ENCODE results near the gene SIAH3. TPM values are rescaled to one million over a fixed set of nuclear protein-coding genes. Genes with fewer than 3 reads are reported as not detected.

The SIAH3 gene
- total RNA-seq, 2 experiments from 2014 or later, result 0.07 to 0.11 TPM

- Mint-ChIP-seq H3K36me3 (ENCODE audit: low read depth) (no peaks in the 10 kb centered on the region), H3K27ac (no peak overlapping the region), H3K4me1 (ENCODE audit: low read depth) (no peaks in the 10 kb centered on the region), H3K4me3 (no peak overlapping the region), H3K27me3 (no peaks in the 10 kb centered on the region), H3K9me3 (no peaks in the 10 kb centered on the region)
- POLR2A ChIA-PET, result no interaction called here
- no peak for TF ChIP-seq CTCF (IDR thresholded peaks at IDR 0.05)
- DNase-seq (no peak), ATAC-seq (no peak)
- CTCF ChIA-PET, result no interaction called here
- intact Hi-C loops (cut with micrococcal nuclease), result no loop called here
Observed at GRCh38 chr13:45833242-45833641, 18.3 kb downstream of the SIAH3 start.

GRCh38 chr13:45831851-45832250 lies 19.7 kb downstream of the SIAH3 start:
- CTCF ChIA-PET, result no interaction called here

GRCh38 chr13:45830121-45830520 lies 21.4 kb downstream of the SIAH3 start:
- Mint-ChIP-seq H3K27ac (no peak overlapping the region), H3K4me3 (no peak overlapping the region), H3K36me3 (ENCODE audit: low read depth) (no peaks in the 10 kb centered on the region), H3K4me1 (ENCODE audit: low read depth) (peaks cover 2% of the 10 kb centered on the region), H3K9me3 (no peaks in the 10 kb centered on the region), H3K27me3 (no peaks in the 10 kb centered on the region)
- CTCF ChIA-PET, result no interaction called here
- ATAC-seq (no peak), DNase-seq (no peak)
- no peak for TF ChIP-seq CTCF (IDR thresholded peaks at IDR 0.05)
- POLR2A ChIA-PET, result interaction anchor here (0.9 kb wide), 1 partner anchor 14 kb away, joined by 3 read pairs; no protein-coding TSS in a partner anchor
- intact Hi-C loops (cut with micrococcal nuclease), result no loop called here

More at GRCh38 chr13:45831851-45832250, 19.7 kb downstream of the SIAH3 start:
- H3K27me3 Mint-ChIP-seq, result no peaks in the 10 kb centered on the region
- TF ChIP-seq CTCF (IDR thresholded peaks at IDR 0.05), result no peak
- H3K4me3 Mint-ChIP-seq, result no peak overlapping the region
- POLR2A ChIA-PET, result no interaction called here
- intact Hi-C loops (cut with micrococcal nuclease), result no loop called here
- DNase-seq (no peak), ATAC-seq (no peak)
- H3K4me1 Mint-ChIP-seq (ENCODE audit: low read depth), result peaks cover 1% of the 10 kb centered on the region
- no peaks in the 10 kb centered on the region for H3K9me3 Mint-ChIP-seq
- no peak overlapping the region for H3K27ac Mint-ChIP-seq
- no peaks in the 10 kb centered on the region for H3K36me3 Mint-ChIP-seq (ENCODE audit: low read depth)

- CTCF ChIA-PET, result no interaction called here
- H3K36me3 Mint-ChIP-seq (ENCODE audit: low read depth), result no peaks in the 10 kb centered on the region
- intact Hi-C loops (cut with micrococcal nuclease), result no loop called here
- H3K4me1 Mint-ChIP-seq (ENCODE audit: low read depth), result peaks cover 2% of the 10 kb centered on the region
- no peak for ATAC-seq
- H3K27me3 Mint-ChIP-seq, result no peaks in the 10 kb centered on the region
- TF ChIP-seq CTCF (IDR thresholded peaks at IDR 0.05), result no peak
- no peaks in the 10 kb centered on the region for H3K9me3 Mint-ChIP-seq
- DNase-seq, result no peak
- POLR2A ChIA-PET, result no interaction called here
- no peak overlapping the region for H3K27ac Mint-ChIP-seq
- H3K4me3 Mint-ChIP-seq, result no peak overlapping the region
Observed at GRCh38 chr13:45828256-45828968, 23.1 kb downstream of the SIAH3 start.

GRCh38 chr13:45827318-45827717 lies 24.2 kb downstream of the SIAH3 start:
- ChIA-PET POLR2A (no interaction called here), CTCF (interaction anchor here (0.9 kb wide), 1 partner anchor 204 kb away, joined by 3 read pairs; no protein-coding TSS in a partner anchor)
- ATAC-seq (no peak), DNase-seq (no peak)
- H3K27ac Mint-ChIP-seq, result no peak overlapping the region
- H3K27me3 Mint-ChIP-seq, result no peaks in the 10 kb centered on the region
- H3K36me3 Mint-ChIP-seq (ENCODE audit: low read depth), result no peaks in the 10 kb centered on the region
- H3K4me3 Mint-ChIP-seq, result no peak overlapping the region
- no peak for TF ChIP-seq CTCF (IDR thresholded peaks at IDR 0.05)
- H3K9me3 Mint-ChIP-seq, result no peaks in the 10 kb centered on the region
- intact Hi-C loops (cut with micrococcal nuclease), result no loop called here
- H3K4me1 Mint-ChIP-seq (ENCODE audit: low read depth), result peaks cover 2% of the 10 kb centered on the region

All from activated CD8-positive, alpha-beta T cell treated with anti-CD3 and anti-CD28 coated beads for 36 hours (primary cell).